GM23338 (cell line): ENCODE measurements around the gene HERC4. TPM values are rescaled to one million over a fixed set of nuclear protein-coding genes. Genes with fewer than 3 reads are reported as not detected.
A peak's percentile ranks its signal among the peaks of the same experiment; 100 is the strongest.
"Not testable (repeated sequence)": the region's sequence is repeated elsewhere in the genome, so short reads cannot be mapped to it uniquely, and the experiment has no call there.

ENCODE experiments used
- ATAC-seq: fragments of 200-7000 bp; cut with Tn5 transposase; 3 replicates; pipeline ENCODE4 v1.9.1; 2020
- DNase-seq: peaks from one replicate; pipeline ENCODE4 v3.0.0-alpha.2; 2015; ENCODE audit warnings: low spot score
- H2AFZ ChIP-seq: fragments of 200-600 bp; sonication (generic); 2 replicates; pipeline ENCODE4 v1.8.0; 2016; ENCODE audit warnings: antibody characterized with exemption, mild to moderate bottlenecking, moderate library complexity
- H3F3A ChIP-seq: fragments of 200-600 bp; sonication (generic); replicated peaks from 2 replicates; pipeline ENCODE4 v1.8.0; 2017; ENCODE audit warnings: antibody characterized with exemption, mixed run types, low read depth
- H3K27ac ChIP-seq: fragments of 200-600 bp; sonication (generic); 2 replicates; pipeline ENCODE4 v1.6.1; 2016; ENCODE audit warnings: low read depth
- H3K27me3 ChIP-seq: fragments of 200-600 bp; sonication (generic); 2 replicates; pipeline ENCODE4 v1.8.0; 2016; ENCODE audit warnings: mild to moderate bottlenecking, mixed run types, moderate library complexity; ENCODE audit not compliant: insufficient read depth
- H3K36me3 ChIP-seq: fragments of 200-600 bp; sonication (generic); 2 replicates; pipeline ENCODE4 v1.8.0; 2016; ENCODE audit warnings: mild to moderate bottlenecking; ENCODE audit not compliant: insufficient read depth
- H3K4me1 ChIP-seq: fragments of 200-600 bp; sonication (generic); 2 replicates; pipeline ENCODE4 v1.8.0; 2016; ENCODE audit warnings: mild to moderate bottlenecking, moderate library complexity; ENCODE audit not compliant: insufficient read depth
- H3K4me2 ChIP-seq: fragments of 200-600 bp; sonication (generic); 2 replicates; pipeline ENCODE4 v1.7.1; 2017; ENCODE audit warnings: mixed run types
- H3K4me3 ChIP-seq: fragments of 200-600 bp; sonication (generic); 2 replicates; pipeline ENCODE4 v1.6.1; 2016; ENCODE audit warnings: mixed run types
- H3K79me2 ChIP-seq: fragments of 200-600 bp; sonication (generic); replicated peaks from 2 replicates; pipeline ENCODE4 v1.8.0; 2017; ENCODE audit warnings: mild to moderate bottlenecking; ENCODE audit not compliant: insufficient read depth
- H3K9me2 ChIP-seq: fragments of 200-600 bp; sonication (generic); 2 replicates; pipeline ENCODE4 v1.8.0; 2017; ENCODE audit not compliant: insufficient read depth
- H4K20me1 ChIP-seq: fragments of 200-600 bp; sonication (generic); replicated peaks from 2 replicates; pipeline ENCODE4 v1.8.0; 2017; ENCODE audit warnings: mild to moderate bottlenecking; ENCODE audit not compliant: insufficient read depth
- H3K27ac Mint-ChIP-seq: 2 replicates; pipeline ENCODE4 v1.8.0; 2020; ENCODE audit warnings: inconsistent platforms, mild to moderate bottlenecking, moderate library complexity, mixed read lengths
- H3K27me3 Mint-ChIP-seq: 3 replicates; pipeline ENCODE4 v1.8.0; 2022; ENCODE audit warnings: low read depth, mild to moderate bottlenecking, moderate library complexity, mixed read lengths, inconsistent platforms; ENCODE audit not compliant: insufficient read depth, poor library complexity
- H3K36me3 Mint-ChIP-seq: 3 replicates; pipeline ENCODE4 v1.8.0; 2021; ENCODE audit warnings: low read depth, mild to moderate bottlenecking, inconsistent platforms, moderate library complexity, mixed read lengths
- H3K4me1 Mint-ChIP-seq: 3 replicates; pipeline ENCODE4 v1.8.0; 2020; ENCODE audit warnings: mild to moderate bottlenecking, inconsistent platforms, mixed read lengths
- H3K4me3 Mint-ChIP-seq: 3 replicates; pipeline ENCODE4 v1.8.0; 2021; ENCODE audit warnings: moderate library complexity, mild to moderate bottlenecking, inconsistent platforms, mixed read lengths
- H3K9me3 Mint-ChIP-seq: 3 replicates; pipeline ENCODE4 v1.8.0; 2020; ENCODE audit warnings: moderate library complexity, mild to moderate bottlenecking, inconsistent platforms, mixed read lengths
- EZH2phosphoT487 ChIP-seq: fragments of 200-600 bp; sonication (generic); IDR thresholded peaks from one replicate; pipeline ENCODE4 v1.8.1; 2018; ENCODE audit warnings: antibody characterized with exemption; ENCODE audit not compliant: unreplicated experiment
- JUNB ChIP-seq: IDR thresholded peaks from one replicate; pipeline ENCODE4 v1.6.1; 2016; ENCODE audit warnings: antibody characterized with exemption; ENCODE audit not compliant: unreplicated experiment
- NANOG ChIP-seq: IDR thresholded peaks from 2 replicates; pipeline ENCODE4 v1.6.1; 2016; ENCODE audit warnings: antibody characterized with exemption, borderline replicate concordance
- STAT1 ChIP-seq: IDR thresholded peaks from one replicate; pipeline ENCODE4 v1.6.1; 2016; ENCODE audit warnings: antibody characterized with exemption; ENCODE audit not compliant: unreplicated experiment
- ZNF114 ChIP-seq: fragments of 250-450 bp; sonication (Bioruptor Pico); IDR thresholded peaks from 2 replicates; pipeline ENCODE4 v1.5.0; 2020; ENCODE audit warnings: mild to moderate bottlenecking, moderate library complexity
- ZNF331 ChIP-seq: fragments of 250-450 bp; sonication (Bioruptor Pico); IDR thresholded peaks from 2 replicates; pipeline ENCODE4 v1.5.0; 2020; ENCODE audit warnings: low read depth, mild to moderate bottlenecking, moderate library complexity
- polyA plus RNA-seq: library from polyadenylated mRNA; unstranded; fragments of >200 nt; fragmentation: Nextera tagmentation; extraction: Ambion mirVana; gene quantifications from 2 replicates; pipeline ENCODE4 v1.2.1, GENCODE V29; 2016
- total RNA-seq: library from RNA; depleted of rRNA; stranded (reverse); fragments of >200 nt; shearing (Covaris generic); gene quantifications from 2 replicates; pipeline ENCODE4 v1.2.3, GENCODE V29; 2014
- TF ChIP-seq, protein P1 (sequence below): fragments of 250-450 bp; sonication (Bioruptor Pico); IDR thresholded peaks from 2 replicates; pipeline ENCODE4 v1.5.0; 2020; ENCODE audit warnings: mild to moderate bottlenecking, moderate library complexity
- TF ChIP-seq, protein P2 (sequence below), 2 experiments: fragments of 200-600 bp in 1 of 2; sonication (generic) in 1 of 2; conservative IDR thresholded peaks; 2 replicates each; pipeline versions ENCODE4 v1.5.1 to v1.6.1; 2016 to 2017; ENCODE audit warnings: antibody characterized with exemption in 2 of 2, low read depth in 2 of 2, mild to moderate bottlenecking in 2 of 2, moderate library complexity in 1 of 2
- TF ChIP-seq, protein P3 (sequence below): IDR thresholded peaks from one replicate; pipeline ENCODE4 v1.6.1; 2018; ENCODE audit warnings: antibody characterized with exemption; ENCODE audit not compliant: unreplicated experiment
- TF ChIP-seq, protein P4 (sequence below): IDR thresholded peaks from 2 replicates; pipeline ENCODE4 v1.6.1; 2016; ENCODE audit warnings: antibody characterized with exemption

Gene HERC4
- total and polyA plus RNA-seq, 2 experiments from 2014 or later: 20.1 to 67.2 TPM

DNA sequence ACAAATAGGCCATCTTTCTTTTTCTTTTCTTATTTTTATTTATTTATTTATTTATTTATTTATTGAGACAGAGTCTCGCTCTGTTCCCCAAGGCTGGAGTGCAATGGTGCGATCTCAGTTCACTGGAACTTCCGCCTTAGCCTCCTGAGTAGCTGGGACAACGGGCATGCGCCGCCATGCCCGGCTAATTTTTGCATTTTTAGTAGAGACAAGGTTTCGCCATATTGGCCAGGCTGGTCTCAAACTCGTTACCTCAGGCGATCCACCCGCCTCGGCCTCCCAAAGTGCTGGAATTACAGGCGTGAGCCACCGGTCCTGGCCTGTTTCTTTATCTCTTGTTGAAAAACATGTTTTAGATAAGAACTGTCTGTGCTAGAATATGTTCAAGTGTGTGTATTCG is 998 bp upstream of the HERC4 start:
- not testable (repeated sequence) for H3K4me3 Mint-ChIP-seq, H2AFZ ChIP-seq, ATAC-seq, H3K27me3 ChIP-seq, H3K27me3 Mint-ChIP-seq, H3K36me3 ChIP-seq, DNase-seq, H3K27ac Mint-ChIP-seq, H3K36me3 Mint-ChIP-seq, H3K9me3 Mint-ChIP-seq, H3K4me2 ChIP-seq, H3F3A ChIP-seq, H4K20me1 ChIP-seq, H3K4me3 ChIP-seq, H3K27ac ChIP-seq, H3K9me2 ChIP-seq
- peaks cover 14% of the 10 kb centered on the region for H3K4me1 Mint-ChIP-seq
- H3K4me1 ChIP-seq: peaks cover 10% of the 10 kb centered on the region
- peaks cover 34% of the 10 kb centered on the region for H3K79me2 ChIP-seq

DNA sequence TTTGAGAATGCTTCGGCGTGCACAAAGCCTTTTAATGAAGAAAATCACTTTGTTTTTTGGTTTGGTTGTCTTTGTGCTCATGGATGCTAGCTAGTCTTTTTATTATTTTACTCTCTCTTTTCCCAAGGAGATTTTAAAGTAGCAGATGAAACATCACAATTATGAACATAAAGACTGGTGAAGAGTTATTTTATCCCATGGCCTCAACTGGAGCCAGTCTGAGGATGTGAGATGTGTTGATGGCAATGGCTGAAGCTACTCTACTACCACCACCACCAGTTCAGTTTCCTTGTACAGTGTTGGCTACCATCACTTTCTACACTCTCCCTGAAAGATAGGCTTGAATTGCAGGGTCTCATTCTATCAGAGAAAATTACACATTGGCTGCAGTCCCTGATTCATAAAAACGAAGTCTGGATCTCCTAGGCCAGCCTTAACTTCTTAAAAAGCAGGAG is 494 bp upstream of the HERC4 start:
- H3K27ac ChIP-seq: peak overlapping the region; percentile 87
- TF ChIP-seq, protein P1, sequence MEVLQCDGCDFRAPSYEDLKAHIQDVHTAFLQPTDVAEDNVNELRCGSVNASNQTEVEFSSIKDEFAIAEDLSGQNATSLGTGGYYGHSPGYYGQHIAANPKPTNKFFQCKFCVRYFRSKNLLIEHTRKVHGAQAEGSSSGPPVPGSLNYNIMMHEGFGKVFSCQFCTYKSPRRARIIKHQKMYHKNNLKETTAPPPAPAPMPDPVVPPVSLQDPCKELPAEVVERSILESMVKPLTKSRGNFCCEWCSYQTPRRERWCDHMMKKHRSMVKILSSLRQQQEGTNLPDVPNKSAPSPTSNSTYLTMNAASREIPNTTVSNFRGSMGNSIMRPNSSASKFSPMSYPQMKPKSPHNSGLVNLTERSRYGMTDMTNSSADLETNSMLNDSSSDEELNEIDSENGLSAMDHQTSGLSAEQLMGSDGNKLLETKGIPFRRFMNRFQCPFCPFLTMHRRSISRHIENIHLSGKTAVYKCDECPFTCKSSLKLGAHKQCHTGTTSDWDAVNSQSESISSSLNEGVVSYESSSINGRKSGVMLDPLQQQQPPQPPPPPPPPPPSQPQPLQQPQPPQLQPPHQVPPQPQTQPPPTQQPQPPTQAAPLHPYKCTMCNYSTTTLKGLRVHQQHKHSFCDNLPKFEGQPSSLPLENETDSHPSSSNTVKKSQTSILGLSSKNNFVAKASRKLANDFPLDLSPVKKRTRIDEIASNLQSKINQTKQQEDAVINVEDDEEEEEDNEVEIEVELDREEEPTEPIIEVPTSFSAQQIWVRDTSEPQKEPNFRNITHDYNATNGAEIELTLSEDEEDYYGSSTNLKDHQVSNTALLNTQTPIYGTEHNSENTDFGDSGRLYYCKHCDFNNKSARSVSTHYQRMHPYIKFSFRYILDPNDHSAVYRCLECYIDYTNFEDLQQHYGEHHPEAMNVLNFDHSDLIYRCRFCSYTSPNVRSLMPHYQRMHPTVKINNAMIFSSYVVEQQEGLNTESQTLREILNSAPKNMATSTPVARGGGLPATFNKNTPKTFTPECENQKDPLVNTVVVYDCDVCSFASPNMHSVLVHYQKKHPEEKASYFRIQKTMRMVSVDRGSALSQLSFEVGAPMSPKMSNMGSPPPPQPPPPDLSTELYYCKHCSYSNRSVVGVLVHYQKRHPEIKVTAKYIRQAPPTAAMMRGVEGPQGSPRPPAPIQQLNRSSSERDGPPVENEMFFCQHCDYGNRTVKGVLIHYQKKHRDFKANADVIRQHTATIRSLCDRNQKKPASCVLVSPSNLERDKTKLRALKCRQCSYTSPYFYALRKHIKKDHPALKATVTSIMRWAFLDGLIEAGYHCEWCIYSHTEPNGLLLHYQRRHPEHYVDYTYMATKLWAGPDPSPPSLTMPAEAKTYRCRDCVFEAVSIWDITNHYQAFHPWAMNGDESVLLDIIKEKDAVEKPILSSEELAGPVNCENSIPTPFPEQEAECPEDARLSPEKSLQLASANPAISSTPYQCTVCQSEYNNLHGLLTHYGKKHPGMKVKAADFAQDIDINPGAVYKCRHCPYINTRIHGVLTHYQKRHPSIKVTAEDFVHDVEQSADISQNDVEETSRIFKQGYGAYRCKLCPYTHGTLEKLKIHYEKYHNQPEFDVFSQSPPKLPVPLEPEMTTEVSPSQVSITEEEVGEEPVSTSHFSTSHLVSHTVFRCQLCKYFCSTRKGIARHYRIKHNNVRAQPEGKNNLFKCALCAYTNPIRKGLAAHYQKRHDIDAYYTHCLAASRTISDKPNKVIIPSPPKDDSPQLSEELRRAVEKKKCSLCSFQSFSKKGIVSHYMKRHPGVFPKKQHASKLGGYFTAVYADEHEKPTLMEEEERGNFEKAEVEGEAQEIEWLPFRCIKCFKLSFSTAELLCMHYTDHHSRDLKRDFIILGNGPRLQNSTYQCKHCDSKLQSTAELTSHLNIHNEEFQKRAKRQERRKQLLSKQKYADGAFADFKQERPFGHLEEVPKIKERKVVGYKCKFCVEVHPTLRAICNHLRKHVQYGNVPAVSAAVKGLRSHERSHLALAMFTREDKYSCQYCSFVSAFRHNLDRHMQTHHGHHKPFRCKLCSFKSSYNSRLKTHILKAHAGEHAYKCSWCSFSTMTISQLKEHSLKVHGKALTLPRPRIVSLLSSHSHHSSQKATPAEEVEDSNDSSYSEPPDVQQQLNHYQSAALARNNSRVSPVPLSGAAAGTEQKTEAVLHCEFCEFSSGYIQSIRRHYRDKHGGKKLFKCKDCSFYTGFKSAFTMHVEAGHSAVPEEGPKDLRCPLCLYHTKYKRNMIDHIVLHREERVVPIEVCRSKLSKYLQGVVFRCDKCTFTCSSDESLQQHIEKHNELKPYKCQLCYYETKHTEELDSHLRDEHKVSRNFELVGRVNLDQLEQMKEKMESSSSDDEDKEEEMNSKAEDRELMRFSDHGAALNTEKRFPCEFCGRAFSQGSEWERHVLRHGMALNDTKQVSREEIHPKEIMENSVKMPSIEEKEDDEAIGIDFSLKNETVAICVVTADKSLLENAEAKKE: no peak
- TF ChIP-seq JUNB: no peak
- TF ChIP-seq, protein P2, sequence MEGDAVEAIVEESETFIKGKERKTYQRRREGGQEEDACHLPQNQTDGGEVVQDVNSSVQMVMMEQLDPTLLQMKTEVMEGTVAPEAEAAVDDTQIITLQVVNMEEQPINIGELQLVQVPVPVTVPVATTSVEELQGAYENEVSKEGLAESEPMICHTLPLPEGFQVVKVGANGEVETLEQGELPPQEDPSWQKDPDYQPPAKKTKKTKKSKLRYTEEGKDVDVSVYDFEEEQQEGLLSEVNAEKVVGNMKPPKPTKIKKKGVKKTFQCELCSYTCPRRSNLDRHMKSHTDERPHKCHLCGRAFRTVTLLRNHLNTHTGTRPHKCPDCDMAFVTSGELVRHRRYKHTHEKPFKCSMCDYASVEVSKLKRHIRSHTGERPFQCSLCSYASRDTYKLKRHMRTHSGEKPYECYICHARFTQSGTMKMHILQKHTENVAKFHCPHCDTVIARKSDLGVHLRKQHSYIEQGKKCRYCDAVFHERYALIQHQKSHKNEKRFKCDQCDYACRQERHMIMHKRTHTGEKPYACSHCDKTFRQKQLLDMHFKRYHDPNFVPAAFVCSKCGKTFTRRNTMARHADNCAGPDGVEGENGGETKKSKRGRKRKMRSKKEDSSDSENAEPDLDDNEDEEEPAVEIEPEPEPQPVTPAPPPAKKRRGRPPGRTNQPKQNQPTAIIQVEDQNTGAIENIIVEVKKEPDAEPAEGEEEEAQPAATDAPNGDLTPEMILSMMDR (conservative IDR thresholded peaks at IDR 0.05; ENCODE audit: low read depth in 2 of 2): no peak
- no peak for TF ChIP-seq EZH2phosphoT487
- no peak for TF ChIP-seq ZNF114 (CRISPR knock-in tag)
- TF ChIP-seq, protein P3, sequence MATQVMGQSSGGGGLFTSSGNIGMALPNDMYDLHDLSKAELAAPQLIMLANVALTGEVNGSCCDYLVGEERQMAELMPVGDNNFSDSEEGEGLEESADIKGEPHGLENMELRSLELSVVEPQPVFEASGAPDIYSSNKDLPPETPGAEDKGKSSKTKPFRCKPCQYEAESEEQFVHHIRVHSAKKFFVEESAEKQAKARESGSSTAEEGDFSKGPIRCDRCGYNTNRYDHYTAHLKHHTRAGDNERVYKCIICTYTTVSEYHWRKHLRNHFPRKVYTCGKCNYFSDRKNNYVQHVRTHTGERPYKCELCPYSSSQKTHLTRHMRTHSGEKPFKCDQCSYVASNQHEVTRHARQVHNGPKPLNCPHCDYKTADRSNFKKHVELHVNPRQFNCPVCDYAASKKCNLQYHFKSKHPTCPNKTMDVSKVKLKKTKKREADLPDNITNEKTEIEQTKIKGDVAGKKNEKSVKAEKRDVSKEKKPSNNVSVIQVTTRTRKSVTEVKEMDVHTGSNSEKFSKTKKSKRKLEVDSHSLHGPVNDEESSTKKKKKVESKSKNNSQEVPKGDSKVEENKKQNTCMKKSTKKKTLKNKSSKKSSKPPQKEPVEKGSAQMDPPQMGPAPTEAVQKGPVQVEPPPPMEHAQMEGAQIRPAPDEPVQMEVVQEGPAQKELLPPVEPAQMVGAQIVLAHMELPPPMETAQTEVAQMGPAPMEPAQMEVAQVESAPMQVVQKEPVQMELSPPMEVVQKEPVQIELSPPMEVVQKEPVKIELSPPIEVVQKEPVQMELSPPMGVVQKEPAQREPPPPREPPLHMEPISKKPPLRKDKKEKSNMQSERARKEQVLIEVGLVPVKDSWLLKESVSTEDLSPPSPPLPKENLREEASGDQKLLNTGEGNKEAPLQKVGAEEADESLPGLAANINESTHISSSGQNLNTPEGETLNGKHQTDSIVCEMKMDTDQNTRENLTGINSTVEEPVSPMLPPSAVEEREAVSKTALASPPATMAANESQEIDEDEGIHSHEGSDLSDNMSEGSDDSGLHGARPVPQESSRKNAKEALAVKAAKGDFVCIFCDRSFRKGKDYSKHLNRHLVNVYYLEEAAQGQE: no peak
- TF ChIP-seq, protein P4, sequence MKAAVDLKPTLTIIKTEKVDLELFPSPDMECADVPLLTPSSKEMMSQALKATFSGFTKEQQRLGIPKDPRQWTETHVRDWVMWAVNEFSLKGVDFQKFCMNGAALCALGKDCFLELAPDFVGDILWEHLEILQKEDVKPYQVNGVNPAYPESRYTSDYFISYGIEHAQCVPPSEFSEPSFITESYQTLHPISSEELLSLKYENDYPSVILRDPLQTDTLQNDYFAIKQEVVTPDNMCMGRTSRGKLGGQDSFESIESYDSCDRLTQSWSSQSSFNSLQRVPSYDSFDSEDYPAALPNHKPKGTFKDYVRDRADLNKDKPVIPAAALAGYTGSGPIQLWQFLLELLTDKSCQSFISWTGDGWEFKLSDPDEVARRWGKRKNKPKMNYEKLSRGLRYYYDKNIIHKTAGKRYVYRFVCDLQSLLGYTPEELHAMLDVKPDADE: no peak
- no peak for TF ChIP-seq ZNF331
- no peak for TF ChIP-seq NANOG
- no peak for TF ChIP-seq STAT1

More for the DNA sequence above, 494 bp upstream of the HERC4 start:
- H3K4me1 ChIP-seq: peaks cover 10% of the 10 kb centered on the region
- H3K36me3 ChIP-seq: no peaks in the 10 kb centered on the region
- no peaks in the 10 kb centered on the region for H3K27me3 ChIP-seq
- H3F3A ChIP-seq: peaks cover 4% of the 10 kb centered on the region; the same call in 1 of the 2 replicates
- H3K9me2 ChIP-seq: no peaks in the 10 kb centered on the region
- H3K4me3 ChIP-seq: peak overlapping the region; percentile 93
- H4K20me1 ChIP-seq: no peaks in the 10 kb centered on the region
- peaks cover 2% of the 10 kb centered on the region for H3K27me3 Mint-ChIP-seq
- H3K4me1 Mint-ChIP-seq: peaks cover 18% of the 10 kb centered on the region
- H3K36me3 Mint-ChIP-seq: peaks cover 5% of the 10 kb centered on the region
- H3K4me2 ChIP-seq: peak overlapping the region; percentile 74
- ATAC-seq: no peak
- no peaks in the 10 kb centered on the region; the same call in 2 of the 3 replicates for H3K9me3 Mint-ChIP-seq
- peak overlapping the region; percentile 97 for H3K4me3 Mint-ChIP-seq
- H3K79me2 ChIP-seq: peaks cover 39% of the 10 kb centered on the region
- no peak for DNase-seq
- H3K27ac Mint-ChIP-seq: 0 out of 2 replicates have a peak overlapping the region, but pooled peaks have one; percentile 52
- peak overlapping the region; percentile 86 for H2AFZ ChIP-seq
